ENCODE data around the gene QPCTL.

The QPCTL gene

DNA sequence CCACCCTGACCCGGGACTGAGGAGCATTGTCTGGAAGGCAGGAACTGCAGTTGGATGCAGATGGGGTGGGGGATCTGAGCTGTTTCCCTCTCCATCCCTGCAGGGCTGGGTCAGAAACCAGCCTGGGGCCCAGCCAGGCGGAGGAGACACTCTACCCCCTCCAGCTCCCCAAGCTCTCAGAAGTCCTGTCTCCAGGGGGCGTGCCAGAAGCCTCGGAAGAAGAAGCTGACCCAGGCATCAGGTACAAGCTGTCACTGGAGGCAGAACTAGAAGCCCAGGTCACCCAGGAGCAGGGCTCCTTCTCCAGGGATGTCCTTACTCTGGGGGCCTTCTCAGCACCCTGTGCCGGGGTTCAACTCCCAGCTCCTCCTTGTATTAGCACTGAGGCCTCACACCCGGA is 61.1 kb downstream of the QPCTL start:
- Mint-ChIP-seq H3K9me3 (no peaks in the 10 kb centered on the region), H3K4me1 (ENCODE audit: low read depth) (no peaks in the 10 kb centered on the region), H3K27me3 (ENCODE audit: low read depth) (peaks cover 4% of the 10 kb centered on the region)

More for the DNA sequence above, 61.1 kb downstream of the QPCTL start:
- H3K27ac Mint-ChIP-seq, result no peak overlapping the region
- no peak overlapping the region for H3K4me3 Mint-ChIP-seq
- DNase-seq (ENCODE audit: low spot score), result no peak
- no peaks in the 10 kb centered on the region for H3K36me3 Mint-ChIP-seq (ENCODE audit: low read depth)

Measured in T-helper 2 cell treated with Interferon-gamma antibody and Interleukin-4, amounts not matched to agents 5 μg/mL and 100 μg/mL, for 36 hours (primary cell).